Bronchial epithelial cell (primary cell): Measurements from ENCODE around the gene CNTRL. TPM values are rescaled to one million over a fixed set of nuclear protein-coding genes. Genes with fewer than 3 reads are reported as not detected.
"Not testable (repeated sequence)": the region's sequence is repeated elsewhere in the genome, so short reads cannot be mapped to it uniquely, and the experiment has no call there.

ENCODE experiments used
- DNase-seq: peaks from one replicate; pipeline ENCODE4 v3.0.0-alpha.2; 2010; ENCODE audit warnings: low read depth
- FAIRE-seq: peaks from 2 replicates; lab custom pipeline; 2011; peaks lifted over from hg19 to GRCh38; lab: Jason Lieb, UNC
- H3K27me3 ChIP-seq: 2 replicates; pipeline ENCODE4 v1.5.1; 2011; ENCODE audit warnings: low read length; ENCODE audit not compliant: control insufficient read depth, insufficient read depth
- H3K36me3 ChIP-seq: 2 replicates; pipeline ENCODE4 v1.5.1; 2011; ENCODE audit warnings: low read length; ENCODE audit not compliant: control insufficient read depth, insufficient read depth
- H3K4me3 ChIP-seq: 2 replicates; pipeline ENCODE4 v1.5.1; 2011; ENCODE audit warnings: mild to moderate bottlenecking, low read depth, low read length, control low read depth
- total RNA-seq: library from RNA; depleted of rRNA; stranded (reverse); fragments of >200 nt; gene quantifications from 2 replicates; pipeline ENCODE4 v1.2.1, GENCODE V29; 2014
- TF ChIP-seq, protein P1 (sequence below): IDR thresholded peaks from 2 replicates; pipeline ENCODE4 v1.5.1; 2011; ENCODE audit warnings: mild to moderate bottlenecking, moderate library complexity, low read length, control low read depth, inconsistent platforms; ENCODE audit not compliant: insufficient read depth, severe bottlenecking

Gene CNTRL
- total RNA-seq, 1 donor from 2014 or later = 5.0 TPM

DNA sequence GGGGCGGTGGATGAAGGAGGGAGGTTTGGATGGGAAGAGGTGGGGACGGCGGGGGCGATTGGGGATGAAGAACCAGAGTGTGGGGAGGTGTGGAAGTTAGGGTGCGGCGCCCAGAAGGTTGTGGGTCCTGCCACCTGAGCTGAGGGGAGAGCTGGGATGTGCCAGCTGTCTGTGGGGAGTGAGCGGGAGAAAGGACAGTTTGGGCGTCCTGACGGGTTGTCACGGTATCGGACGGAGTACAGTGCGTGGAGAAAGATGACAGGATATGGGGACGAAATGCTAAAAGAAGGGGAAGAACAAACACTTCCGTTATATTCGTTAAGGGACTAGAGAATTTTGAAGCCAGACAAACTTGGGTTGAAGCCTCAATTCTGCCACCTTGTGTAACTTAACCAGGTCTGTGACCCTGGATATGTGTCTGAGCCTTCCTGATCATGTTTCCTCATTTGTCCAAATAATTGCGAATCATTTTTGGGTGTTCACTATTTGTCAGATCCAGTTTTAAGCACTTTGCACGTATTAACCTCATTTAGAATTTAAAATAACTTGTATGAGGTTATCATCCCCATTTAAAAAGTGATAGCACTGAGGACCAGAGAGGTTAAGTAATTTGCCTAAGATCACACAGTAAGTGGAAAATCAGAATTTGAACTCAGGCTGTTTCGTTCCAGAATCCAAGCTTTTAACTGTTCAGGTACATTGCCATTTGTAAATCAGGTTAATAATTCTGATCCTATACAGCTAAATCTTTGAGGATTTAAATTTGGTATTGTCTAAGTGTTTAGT is 689 bp downstream of the CNTRL start:
- Histone ChIP-seq H3K27me3 (no peaks in the 10 kb centered on the region), H3K4me3 (peak overlapping the region; percentile 75), H3K36me3 (no peaks in the 10 kb centered on the region)
- DNase-seq = peak; percentile 38
- TF ChIP-seq, protein P1, sequence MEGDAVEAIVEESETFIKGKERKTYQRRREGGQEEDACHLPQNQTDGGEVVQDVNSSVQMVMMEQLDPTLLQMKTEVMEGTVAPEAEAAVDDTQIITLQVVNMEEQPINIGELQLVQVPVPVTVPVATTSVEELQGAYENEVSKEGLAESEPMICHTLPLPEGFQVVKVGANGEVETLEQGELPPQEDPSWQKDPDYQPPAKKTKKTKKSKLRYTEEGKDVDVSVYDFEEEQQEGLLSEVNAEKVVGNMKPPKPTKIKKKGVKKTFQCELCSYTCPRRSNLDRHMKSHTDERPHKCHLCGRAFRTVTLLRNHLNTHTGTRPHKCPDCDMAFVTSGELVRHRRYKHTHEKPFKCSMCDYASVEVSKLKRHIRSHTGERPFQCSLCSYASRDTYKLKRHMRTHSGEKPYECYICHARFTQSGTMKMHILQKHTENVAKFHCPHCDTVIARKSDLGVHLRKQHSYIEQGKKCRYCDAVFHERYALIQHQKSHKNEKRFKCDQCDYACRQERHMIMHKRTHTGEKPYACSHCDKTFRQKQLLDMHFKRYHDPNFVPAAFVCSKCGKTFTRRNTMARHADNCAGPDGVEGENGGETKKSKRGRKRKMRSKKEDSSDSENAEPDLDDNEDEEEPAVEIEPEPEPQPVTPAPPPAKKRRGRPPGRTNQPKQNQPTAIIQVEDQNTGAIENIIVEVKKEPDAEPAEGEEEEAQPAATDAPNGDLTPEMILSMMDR = no peak
- no peak for FAIRE-seq

DNA sequence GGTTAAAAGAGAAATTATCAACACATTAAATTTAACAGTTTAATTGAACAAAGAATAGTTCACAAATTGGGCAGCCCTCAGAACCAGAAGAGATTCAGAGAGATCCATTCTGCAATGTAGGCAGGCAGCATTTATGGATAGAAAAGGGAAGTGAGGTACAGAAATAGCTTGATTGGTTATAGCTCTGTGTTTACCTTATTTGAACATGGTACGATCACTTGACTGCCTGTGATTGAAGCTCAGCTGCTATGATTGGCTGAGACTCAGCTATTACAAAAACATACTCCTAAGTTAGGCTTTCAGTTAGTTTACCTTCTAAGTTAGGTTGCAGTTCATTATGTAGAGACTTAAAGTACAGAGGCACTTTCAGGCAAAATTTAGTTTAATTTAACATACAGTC is 7.3 kb downstream of the CNTRL start:
- H3K4me3 ChIP-seq = no peak overlapping the region
- no peaks in the 10 kb centered on the region for H3K36me3 ChIP-seq
- H3K27me3 ChIP-seq = no peaks in the 10 kb centered on the region
- DNase-seq (no peak), FAIRE-seq (no peak)
- TF ChIP-seq, protein P1 = no peak

DNA sequence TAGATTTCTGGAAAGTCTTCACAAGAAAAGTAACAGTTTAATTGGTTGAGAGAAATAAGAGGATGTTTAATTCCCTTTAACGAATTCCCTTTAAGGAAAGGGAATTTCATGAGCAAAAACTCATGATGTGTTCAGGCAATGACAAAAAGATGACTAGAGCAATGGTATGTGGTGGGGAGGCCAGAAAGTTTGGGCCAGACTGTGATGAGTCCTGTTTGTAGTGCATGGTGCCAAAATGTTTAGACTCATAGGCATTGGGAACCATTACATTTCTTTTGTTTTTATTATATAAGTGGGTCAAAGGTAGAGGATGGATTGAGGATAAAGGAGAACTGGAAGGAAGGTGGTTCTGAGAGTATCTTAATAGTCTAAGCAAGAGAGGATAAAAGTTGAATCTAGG is 10.9 kb downstream of the CNTRL start:
- Histone ChIP-seq H3K36me3 (no peaks in the 10 kb centered on the region), H3K27me3 (no peaks in the 10 kb centered on the region), H3K4me3 (no peak overlapping the region)
- TF ChIP-seq, protein P1 = no peak
- no peak for FAIRE-seq
- DNase-seq = no peak

DNA sequence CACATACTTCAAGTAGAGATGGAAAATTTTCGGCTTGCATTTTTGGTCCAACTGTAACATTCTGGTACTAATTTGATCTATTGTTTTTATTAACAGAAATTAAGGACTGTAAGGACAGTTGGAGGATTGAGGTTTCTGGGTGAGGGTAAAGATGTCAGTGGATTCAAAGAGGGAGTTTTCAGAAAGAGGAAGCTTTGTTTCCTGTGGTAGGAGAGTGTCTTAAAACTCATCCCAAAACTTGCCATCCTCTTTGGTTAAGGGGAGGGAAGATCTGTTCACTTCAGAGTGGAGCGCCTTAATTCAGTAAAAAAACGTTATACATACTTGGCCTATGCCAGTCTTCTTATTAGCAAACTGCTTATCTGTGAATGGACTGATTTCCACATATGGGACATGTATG is 13.8 kb downstream of the CNTRL start:
- no peaks in the 10 kb centered on the region for H3K36me3 ChIP-seq
- FAIRE-seq (no peak), DNase-seq (no peak)
- TF ChIP-seq, protein P1 = no peak
- H3K4me3 ChIP-seq = no peak overlapping the region
- no peaks in the 10 kb centered on the region for H3K27me3 ChIP-seq

DNA sequence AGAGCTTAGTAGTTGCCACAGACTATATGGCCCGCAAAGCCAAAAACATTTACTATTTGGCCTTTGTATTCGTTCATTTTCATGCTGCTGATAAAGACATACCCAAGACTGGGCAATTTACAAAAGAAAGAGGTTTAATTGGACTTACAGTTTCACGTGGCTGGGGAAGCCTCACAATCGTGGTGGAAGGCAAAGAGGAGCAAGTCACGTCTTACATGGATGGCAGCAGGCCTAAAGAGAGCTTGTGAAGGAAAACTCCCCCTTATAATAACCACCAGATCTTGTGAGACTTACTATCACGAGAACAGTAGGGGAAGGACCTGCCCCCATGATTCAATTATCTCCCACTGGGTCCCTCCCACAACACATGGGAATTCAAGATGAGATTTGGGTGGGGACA is 16.0 kb downstream of the CNTRL start:
- not testable (repeated sequence) for H3K27me3 ChIP-seq

DNA sequence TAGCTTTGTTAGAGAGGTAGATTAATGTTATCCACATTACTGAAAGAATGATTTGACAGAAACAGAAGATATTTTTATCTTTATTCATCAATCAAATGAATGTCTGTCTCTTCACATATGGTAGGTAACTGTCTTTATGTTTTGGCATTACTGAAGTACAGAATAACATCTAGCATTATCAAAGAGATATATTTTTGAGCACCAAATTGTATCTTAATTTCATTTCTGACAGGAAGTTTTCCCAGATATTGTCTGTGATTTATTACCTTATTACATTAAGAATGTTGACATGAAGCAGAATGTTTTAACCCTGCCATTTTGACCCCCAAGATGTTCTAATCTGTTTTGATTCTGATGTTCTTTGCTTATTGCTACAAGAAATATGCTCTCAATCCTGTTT is 20.3 kb downstream of the CNTRL start:
- TF ChIP-seq, protein P1 = no peak
- no peaks in the 10 kb centered on the region for H3K36me3 ChIP-seq
- no peak overlapping the region for H3K4me3 ChIP-seq
- FAIRE-seq (no peak), DNase-seq (no peak)
- H3K27me3 ChIP-seq = no peaks in the 10 kb centered on the region

More for the DNA sequence above, 16.0 kb downstream of the CNTRL start:
- not testable (repeated sequence) for DNase-seq, H3K36me3 ChIP-seq, FAIRE-seq, H3K4me3 ChIP-seq
